AG09309 (cell line): ENCODE results near the gene PAPLN.
"Not testable (repeated sequence)": the region's sequence is repeated elsewhere in the genome, so short reads cannot be mapped to it uniquely, and the experiment has no call there.

Experiments used
- DNase-seq: peaks from one replicate; pipeline ENCODE4 v3.0.0-alpha.2; 2010; ENCODE audit warnings: low read depth
- H3K4me3 ChIP-seq: 2 replicates; pipeline ENCODE4 v1.5.1; 2011; ENCODE audit warnings: mild to moderate bottlenecking, low read depth, low read length, moderate library complexity; ENCODE audit not compliant: control insufficient read depth
- TF ChIP-seq, protein P1 (sequence below): IDR thresholded peaks from 2 replicates; pipeline ENCODE4 v1.5.1; 2011; ENCODE audit warnings: mild to moderate bottlenecking, low read depth, low read length, inconsistent platforms; ENCODE audit not compliant: insufficient read depth, control insufficient read depth; ENCODE audit errors: missing control alignments

The PAPLN gene

GRCh38 chr14:73293782-73294781 is 56.8 kb downstream of the PAPLN start:
- no peak overlapping the region for H3K4me3 ChIP-seq
- no peak for DNase-seq
- TF ChIP-seq, protein P1, sequence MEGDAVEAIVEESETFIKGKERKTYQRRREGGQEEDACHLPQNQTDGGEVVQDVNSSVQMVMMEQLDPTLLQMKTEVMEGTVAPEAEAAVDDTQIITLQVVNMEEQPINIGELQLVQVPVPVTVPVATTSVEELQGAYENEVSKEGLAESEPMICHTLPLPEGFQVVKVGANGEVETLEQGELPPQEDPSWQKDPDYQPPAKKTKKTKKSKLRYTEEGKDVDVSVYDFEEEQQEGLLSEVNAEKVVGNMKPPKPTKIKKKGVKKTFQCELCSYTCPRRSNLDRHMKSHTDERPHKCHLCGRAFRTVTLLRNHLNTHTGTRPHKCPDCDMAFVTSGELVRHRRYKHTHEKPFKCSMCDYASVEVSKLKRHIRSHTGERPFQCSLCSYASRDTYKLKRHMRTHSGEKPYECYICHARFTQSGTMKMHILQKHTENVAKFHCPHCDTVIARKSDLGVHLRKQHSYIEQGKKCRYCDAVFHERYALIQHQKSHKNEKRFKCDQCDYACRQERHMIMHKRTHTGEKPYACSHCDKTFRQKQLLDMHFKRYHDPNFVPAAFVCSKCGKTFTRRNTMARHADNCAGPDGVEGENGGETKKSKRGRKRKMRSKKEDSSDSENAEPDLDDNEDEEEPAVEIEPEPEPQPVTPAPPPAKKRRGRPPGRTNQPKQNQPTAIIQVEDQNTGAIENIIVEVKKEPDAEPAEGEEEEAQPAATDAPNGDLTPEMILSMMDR, result no peak

- DNase-seq, result no peak
Measured at GRCh38 chr14:73295198-73295796, 58.0 kb downstream of the PAPLN start.

DNA sequence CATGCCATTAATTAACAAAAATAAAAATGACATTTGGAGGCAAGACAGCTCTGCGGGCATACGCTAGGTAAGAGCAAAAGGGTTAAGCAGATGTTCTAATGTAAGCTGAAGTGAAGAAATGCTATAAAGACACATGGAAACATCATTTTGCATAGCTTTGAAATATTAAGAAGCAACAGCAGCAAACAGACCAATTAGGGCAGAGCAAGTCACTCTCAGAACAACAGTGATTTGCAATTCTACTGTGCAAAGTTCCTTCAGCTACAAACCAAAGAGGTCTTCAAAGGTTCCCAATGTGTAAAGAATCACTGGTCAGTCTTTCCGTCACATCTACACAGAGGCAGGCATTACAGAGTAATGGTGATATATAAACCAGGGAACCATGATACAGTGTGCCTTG is 68.2 kb downstream of the PAPLN start:
- TF ChIP-seq, protein P1, result no peak
- no peak for DNase-seq
- no peak overlapping the region for H3K4me3 ChIP-seq

More at GRCh38 chr14:73295198-73295796, 58.0 kb downstream of the PAPLN start:
- no peak overlapping the region for H3K4me3 ChIP-seq
- TF ChIP-seq, protein P1, result peak; percentile 52

DNA sequence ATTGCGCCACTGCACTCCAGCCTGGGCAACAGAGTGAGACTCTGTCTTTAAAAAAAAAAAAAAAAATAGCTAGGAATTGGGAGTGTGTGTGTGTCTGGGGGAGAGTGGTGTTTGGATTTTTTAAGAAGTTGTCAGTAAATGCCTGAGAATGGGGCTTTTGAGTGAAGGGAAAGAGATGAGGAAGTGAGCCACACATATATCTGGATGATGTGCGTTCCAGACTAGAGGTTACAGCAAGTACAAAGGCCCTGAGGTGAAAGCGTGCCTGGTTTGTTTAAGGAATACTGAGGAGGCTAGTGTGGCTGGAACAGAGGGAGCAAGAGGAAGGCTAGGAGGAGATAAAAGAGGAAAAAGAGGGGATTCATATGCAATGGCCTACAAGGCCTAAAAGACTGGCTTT is 70.0 kb downstream of the PAPLN start:
- H3K4me3 ChIP-seq, result no peak overlapping the region
- DNase-seq, result no peak
- TF ChIP-seq, protein P1, result no peak

DNA sequence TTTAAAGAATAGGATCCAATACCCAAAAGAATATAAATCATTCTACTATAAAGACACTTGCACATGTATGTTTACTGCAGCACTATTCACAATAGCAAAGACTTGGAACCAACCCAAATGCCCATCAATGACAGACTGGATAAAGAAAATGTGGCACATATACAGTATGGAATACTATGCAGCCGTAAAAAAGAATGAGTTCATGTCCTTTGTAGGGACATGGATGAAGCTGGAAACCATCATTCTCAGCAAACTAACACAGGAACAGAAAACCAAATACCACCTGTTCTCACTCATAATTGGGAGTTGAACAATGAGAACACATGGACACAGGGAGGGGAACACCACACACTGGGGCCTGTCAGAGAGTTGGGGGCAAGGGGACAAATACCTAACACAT is 71.9 kb downstream of the PAPLN start:
- DNase-seq, H3K4me3 ChIP-seq: not testable (repeated sequence)

- no peak for DNase-seq
- no peak overlapping the region for H3K4me3 ChIP-seq
- TF ChIP-seq, protein P1, result no peak
Measured at GRCh38 chr14:73311708-73312030, 74.4 kb downstream of the PAPLN start.

GRCh38 chr14:73312687-73313086 is 75.4 kb downstream of the PAPLN start:
- no peak overlapping the region for H3K4me3 ChIP-seq
- no peak for DNase-seq
- TF ChIP-seq, protein P1, result no peak
